Thoracic aorta (tissue), 2 donors: ENCODE data around the gene NKAIN1. TPM values are rescaled to one million over a fixed set of nuclear protein-coding genes. Genes with fewer than 3 reads are reported as not detected.

Experiments
- ATAC-seq: fragments of 150-250 bp; one replicate; pipeline ENCODE4 v1.8.0; 2017; ENCODE audit warnings: low read depth; ENCODE audit not compliant: insufficient number of reproducible peaks, low FRiP score
- DNase-seq: peaks from one replicate; pipeline ENCODE4 v3.0.0-alpha.2; 2020; ENCODE audit warnings: low spot score
- H3K27ac ChIP-seq, 2 donors: fragments of 200-600 bp; sonication (generic); 1 replicate in 1 of 2; 2 replicates in 1 of 2; pipeline ENCODE4 v1.5.1; 2016; ENCODE audit warnings: mild to moderate bottlenecking in 2 of 2, moderate library complexity in 2 of 2
- H3K27me3 ChIP-seq: fragments of 200-600 bp; sonication (generic); replicated peaks from 2 replicates; pipeline ENCODE4 v1.6.0; 2016; ENCODE audit warnings: mild to moderate bottlenecking; ENCODE audit not compliant: insufficient read depth
- H3K36me3 ChIP-seq: fragments of 200-600 bp; sonication (generic); one replicate; pipeline ENCODE4 v1.5.1; 2016
- H3K4me1 ChIP-seq, 2 donors: fragments of 200-600 bp; sonication (generic); 1 replicate in 1 of 2; 2 replicates in 1 of 2; pipeline versions ENCODE4 v1.5.1 to v1.6.0; 2016; ENCODE audit warnings: low read depth in 2 of 2, mild to moderate bottlenecking in 1 of 2; ENCODE audit not compliant: control insufficient read depth in 1 of 2
- H3K4me3 ChIP-seq: fragments of 200-600 bp; sonication (generic); 2 replicates; pipeline ENCODE4 v1.5.1; 2016; ENCODE audit warnings: mild to moderate bottlenecking
- H3K9me3 ChIP-seq: fragments of 200-600 bp; sonication (generic); 2 replicates; pipeline ENCODE4 v1.5.1; 2016
- total RNA-seq, 2 donors: library from RNA; depleted of rRNA; stranded (reverse); fragments of >200 nt; gene quantifications; one replicate each; pipeline versions ENCODE4 v1.1.0 to v1.2.3, GENCODE V29; 2016
- TF ChIP-seq, protein P1 (sequence below): fragments of 200-600 bp; sonication (generic); IDR thresholded peaks from one replicate; pipeline ENCODE4 v1.5.1; 2019; ENCODE audit warnings: antibody characterized with exemption

The NKAIN1 gene
- total RNA-seq, 2 donors from 2014 or later: not detected

DNA sequence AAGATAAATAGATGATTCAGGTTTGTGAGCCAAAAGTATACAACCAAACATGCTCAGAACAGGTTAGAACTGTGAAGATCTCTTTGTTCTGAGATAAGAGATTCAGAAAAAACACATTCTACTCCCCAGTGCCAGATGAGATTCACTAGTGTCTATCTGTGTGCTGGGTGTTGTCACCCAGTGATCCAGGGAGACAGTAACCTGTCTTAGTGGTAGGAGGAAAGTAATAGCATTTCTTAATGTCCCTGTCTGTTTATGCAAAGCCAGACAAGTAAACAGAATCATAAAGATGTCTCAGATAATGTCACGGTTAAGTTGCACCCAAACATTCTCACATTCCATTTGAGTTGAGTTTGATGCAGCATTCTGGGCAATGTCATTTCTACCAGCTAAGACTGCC, 18.9 kb upstream of the NKAIN1 start:
- no peaks in the 10 kb centered on the region for H3K27me3 ChIP-seq
- ATAC-seq (no peak), DNase-seq (no peak)
- no peak overlapping the region for H3K4me3 ChIP-seq
- TF ChIP-seq, protein P1, sequence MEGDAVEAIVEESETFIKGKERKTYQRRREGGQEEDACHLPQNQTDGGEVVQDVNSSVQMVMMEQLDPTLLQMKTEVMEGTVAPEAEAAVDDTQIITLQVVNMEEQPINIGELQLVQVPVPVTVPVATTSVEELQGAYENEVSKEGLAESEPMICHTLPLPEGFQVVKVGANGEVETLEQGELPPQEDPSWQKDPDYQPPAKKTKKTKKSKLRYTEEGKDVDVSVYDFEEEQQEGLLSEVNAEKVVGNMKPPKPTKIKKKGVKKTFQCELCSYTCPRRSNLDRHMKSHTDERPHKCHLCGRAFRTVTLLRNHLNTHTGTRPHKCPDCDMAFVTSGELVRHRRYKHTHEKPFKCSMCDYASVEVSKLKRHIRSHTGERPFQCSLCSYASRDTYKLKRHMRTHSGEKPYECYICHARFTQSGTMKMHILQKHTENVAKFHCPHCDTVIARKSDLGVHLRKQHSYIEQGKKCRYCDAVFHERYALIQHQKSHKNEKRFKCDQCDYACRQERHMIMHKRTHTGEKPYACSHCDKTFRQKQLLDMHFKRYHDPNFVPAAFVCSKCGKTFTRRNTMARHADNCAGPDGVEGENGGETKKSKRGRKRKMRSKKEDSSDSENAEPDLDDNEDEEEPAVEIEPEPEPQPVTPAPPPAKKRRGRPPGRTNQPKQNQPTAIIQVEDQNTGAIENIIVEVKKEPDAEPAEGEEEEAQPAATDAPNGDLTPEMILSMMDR: no peak
- no peak overlapping the region for H3K27ac ChIP-seq
- H3K36me3 ChIP-seq: peaks cover 37% of the 10 kb centered on the region
- no peaks in the 10 kb centered on the region for H3K9me3 ChIP-seq
- H3K4me1 ChIP-seq: peaks cover 0 to 6% of the 10 kb centered on the region in 2 donors

DNA sequence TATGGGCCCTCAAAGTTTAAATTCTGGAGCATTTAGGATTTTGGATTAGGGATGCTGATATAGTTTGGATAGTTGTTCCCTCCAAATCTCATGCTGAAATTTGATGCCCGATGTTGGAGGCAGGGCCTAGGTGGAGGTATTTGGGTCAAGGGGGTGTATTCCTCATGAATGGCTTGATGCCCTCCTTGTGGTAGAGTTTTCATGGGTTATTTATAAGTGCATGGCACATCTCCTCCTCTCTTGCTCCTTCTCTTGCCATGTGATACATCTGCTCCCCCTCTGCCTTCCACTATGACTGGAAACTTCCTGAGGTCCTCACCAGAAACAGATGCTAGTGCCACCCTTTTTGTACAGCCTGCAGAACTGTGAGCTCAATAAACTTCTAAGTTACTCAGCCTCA, 17.5 kb upstream of the NKAIN1 start:
- H3K4me3 ChIP-seq: no peak overlapping the region
- no peaks in the 10 kb centered on the region for H3K4me1 ChIP-seq
- DNase-seq: no peak
- H3K27ac ChIP-seq: no peak overlapping the region
- no peak for ATAC-seq
- TF ChIP-seq, protein P1: no peak
- no peaks in the 10 kb centered on the region for H3K9me3 ChIP-seq
- H3K36me3 ChIP-seq: peaks cover 37% of the 10 kb centered on the region
- H3K27me3 ChIP-seq: no peaks in the 10 kb centered on the region

DNA sequence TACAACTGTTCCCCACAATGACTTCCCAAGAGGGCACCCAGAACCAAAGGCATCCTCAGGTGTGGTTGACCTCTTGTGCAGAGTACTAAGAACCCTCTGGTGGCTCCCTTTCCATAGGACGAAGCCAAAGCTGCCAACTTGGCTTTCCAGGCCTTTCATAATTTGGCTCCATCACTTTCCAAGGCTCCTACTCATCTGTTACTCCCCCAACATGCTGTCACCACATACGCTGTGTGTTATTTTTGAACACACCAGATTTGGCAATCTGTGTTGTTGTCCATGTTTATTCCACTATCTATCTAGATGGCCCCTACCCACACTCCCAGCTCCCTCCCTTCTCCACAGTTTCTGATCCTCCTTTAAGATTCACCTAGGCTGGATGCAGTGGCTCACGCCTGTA, 10.2 kb upstream of the NKAIN1 start:
- TF ChIP-seq, protein P1: no peak
- Histone ChIP-seq H3K4me1 (no peaks in the 10 kb centered on the region), H3K4me3 (no peak overlapping the region), H3K9me3 (no peaks in the 10 kb centered on the region), H3K27me3 (no peaks in the 10 kb centered on the region), H3K36me3 (no peaks in the 10 kb centered on the region), H3K27ac (no peak overlapping the region)
- DNase-seq (no peak), ATAC-seq (no peak)

DNA sequence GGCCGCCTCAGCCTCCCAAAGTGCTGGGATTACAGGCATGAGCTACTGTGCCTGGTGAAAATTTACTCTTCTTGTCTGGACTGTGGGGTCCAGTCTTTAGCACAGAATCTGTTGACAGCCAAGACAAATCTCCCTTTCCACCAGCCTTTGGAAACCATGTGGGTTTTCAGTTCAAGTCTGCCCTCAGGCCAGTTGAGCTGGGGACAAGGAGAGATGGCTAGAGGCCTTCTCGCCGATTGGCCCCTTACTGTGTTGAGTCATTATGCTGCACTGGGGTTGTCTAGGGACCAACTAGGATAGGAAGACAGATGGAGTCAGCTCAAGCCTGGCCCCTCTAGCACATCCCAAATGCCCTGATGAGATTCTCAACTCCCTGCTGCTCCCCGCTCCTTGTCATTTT, 8.6 kb upstream of the NKAIN1 start:
- H3K36me3 ChIP-seq: no peaks in the 10 kb centered on the region
- H3K27ac ChIP-seq: no peak overlapping the region
- H3K27me3 ChIP-seq: no peaks in the 10 kb centered on the region
- H3K4me1 ChIP-seq: no peaks in the 10 kb centered on the region
- TF ChIP-seq, protein P1: no peak
- ATAC-seq: no peak
- H3K9me3 ChIP-seq: no peaks in the 10 kb centered on the region
- no peak for DNase-seq
- H3K4me3 ChIP-seq: no peak overlapping the region

DNA sequence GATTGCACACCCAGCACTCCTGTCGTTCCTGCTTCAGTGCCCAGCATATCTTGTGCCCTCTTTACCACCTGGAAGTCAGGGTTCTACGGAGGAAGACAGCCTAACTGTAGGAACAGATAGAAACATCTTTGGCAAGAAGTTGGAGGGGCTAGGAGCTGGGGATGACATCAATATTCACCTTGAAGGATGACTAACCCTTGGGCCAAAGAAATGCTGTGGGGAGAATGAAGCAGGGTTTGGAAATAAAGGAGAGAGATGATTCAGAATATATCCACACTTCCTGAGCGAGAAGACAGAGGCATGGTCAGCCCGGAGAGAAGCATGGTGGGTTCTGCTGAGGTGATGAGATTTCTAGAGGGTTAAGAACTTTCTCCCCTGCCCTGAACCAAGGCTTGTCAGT, 4.6 kb upstream of the NKAIN1 start:
- H3K27me3 ChIP-seq: peaks cover 8% of the 10 kb centered on the region
- H3K4me1 ChIP-seq: peaks cover 0 to under 1% of the 10 kb centered on the region in 2 donors
- H3K9me3 ChIP-seq: no peaks in the 10 kb centered on the region
- H3K27ac ChIP-seq: no peak overlapping the region
- H3K4me3 ChIP-seq: no peak overlapping the region
- DNase-seq (no peak), ATAC-seq (no peak)
- TF ChIP-seq, protein P1: no peak
- no peaks in the 10 kb centered on the region for H3K36me3 ChIP-seq
